SJSA1 (cell line): Measurements from ENCODE around the gene IL1RAPL1. TPM values are rescaled to one million over a fixed set of nuclear protein-coding genes. Genes with fewer than 3 reads are reported as not detected.

Experiments used
- DNase-seq, 2 experiments: peaks; one replicate each; pipeline ENCODE4 v3.0.0-alpha.2; 2015 to 2020; ENCODE audit warnings: low spot score in 2 of 2, low read depth in 1 of 2
- H3K27ac ChIP-seq: fragments of 250-450 bp; sonication (Bioruptor Pico); 2 replicates; pipeline ENCODE4 v1.5.1; 2020; ENCODE audit warnings: mild to moderate bottlenecking, moderate library complexity
- H3K27me3 ChIP-seq: fragments of 250-450 bp; sonication (Bioruptor Pico); replicated peaks from 2 replicates; pipeline ENCODE4 v1.5.1; 2020; ENCODE audit warnings: mild to moderate bottlenecking, moderate library complexity
- H3K36me3 ChIP-seq: fragments of 250-450 bp; sonication (Bioruptor Pico); 2 replicates; pipeline ENCODE4 v1.5.1; 2020; ENCODE audit warnings: mild to moderate bottlenecking
- H3K4me1 ChIP-seq: fragments of 250-450 bp; sonication (Bioruptor Pico); replicated peaks from 2 replicates; pipeline ENCODE4 v1.6.1; 2021; ENCODE audit warnings: mild to moderate bottlenecking
- H3K4me3 ChIP-seq: fragments of 250-450 bp; sonication (Bioruptor Pico); 2 replicates; pipeline ENCODE4 v1.5.1; 2020; ENCODE audit warnings: mild to moderate bottlenecking
- H3K9me3 ChIP-seq: fragments of 250-450 bp; sonication (Bioruptor Pico); replicated peaks from 2 replicates; pipeline ENCODE4 v1.5.1; 2020; ENCODE audit warnings: mild to moderate bottlenecking
- total RNA-seq: library from RNA; depleted of rRNA; stranded (reverse); fragments of >200 nt; shearing (Covaris generic); gene quantifications from 2 replicates; pipeline ENCODE4 v1.2.3, GENCODE V29; 2014

The IL1RAPL1 gene
- total RNA-seq, 1 experiment from 2014 or later: not detected

GRCh38 chrX:28981952-28982351 is 394.7 kb downstream of the IL1RAPL1 start:
- Histone ChIP-seq H3K4me1 (no peaks in the 10 kb centered on the region), H3K36me3 (no peaks in the 10 kb centered on the region), H3K9me3 (no peaks in the 10 kb centered on the region), H3K4me3 (no peak overlapping the region), H3K27me3 (no peaks in the 10 kb centered on the region), H3K27ac (no peak overlapping the region)
- DNase-seq: no peak

DNA sequence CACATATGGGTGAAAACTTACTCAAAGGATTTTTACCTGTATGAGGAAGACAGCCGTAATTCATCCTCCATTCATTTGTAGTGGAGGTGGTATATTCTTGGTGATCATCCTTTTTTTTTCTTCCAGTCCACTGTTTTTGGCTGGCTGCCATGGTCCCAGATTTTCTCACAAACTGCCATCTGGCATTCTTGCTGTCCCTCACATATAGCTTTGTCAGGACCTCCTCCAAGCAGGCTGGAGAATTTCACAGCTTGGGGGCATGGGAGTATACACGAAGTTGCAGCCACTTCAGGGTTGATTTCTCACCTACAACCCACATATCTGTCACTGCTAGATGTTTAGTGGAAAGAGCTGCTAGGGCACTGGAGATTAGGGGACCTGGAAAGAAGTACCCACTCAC is 401.0 kb downstream of the IL1RAPL1 start:
- no peak for DNase-seq
- Histone ChIP-seq H3K36me3 (no peaks in the 10 kb centered on the region), H3K9me3 (no peaks in the 10 kb centered on the region), H3K27ac (no peak overlapping the region), H3K27me3 (no peaks in the 10 kb centered on the region), H3K4me1 (no peaks in the 10 kb centered on the region), H3K4me3 (no peak overlapping the region)

DNA sequence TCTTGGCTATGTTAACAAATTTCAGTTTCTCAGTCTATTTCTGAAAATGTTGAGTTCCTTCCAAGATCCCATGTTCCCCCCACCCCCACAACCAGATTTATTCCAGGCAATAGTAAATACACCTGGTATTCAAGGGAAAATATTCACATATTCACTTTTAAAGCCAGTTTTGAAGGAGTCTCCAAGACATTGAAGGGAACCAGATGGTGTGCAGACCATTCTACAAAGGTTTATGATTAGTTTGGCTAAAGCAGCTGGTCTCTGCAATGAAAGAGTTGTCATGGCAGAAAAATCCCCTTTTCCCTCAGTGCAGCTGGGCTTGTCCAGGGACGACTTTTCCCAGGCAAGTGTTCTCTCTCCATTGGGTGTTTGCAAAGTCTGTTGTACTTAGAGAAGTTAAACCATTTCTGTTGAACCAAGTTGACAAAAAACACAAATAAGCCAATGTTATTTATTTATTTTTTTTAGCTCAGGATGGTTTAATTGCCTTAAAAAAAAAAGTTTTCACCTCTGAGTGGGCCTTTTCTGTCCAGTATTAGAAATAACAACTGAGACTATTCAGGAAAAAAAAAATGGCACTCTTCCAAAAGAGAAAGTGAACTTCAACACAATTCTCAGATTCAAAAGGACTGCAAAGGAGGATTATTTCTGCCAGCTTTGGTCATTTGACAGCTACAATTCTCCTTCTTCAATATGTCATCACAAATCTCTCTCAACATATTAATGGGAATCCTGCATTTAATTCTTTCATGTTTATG is 410.6 kb downstream of the IL1RAPL1 start:
- Histone ChIP-seq H3K9me3 (no peaks in the 10 kb centered on the region), H3K36me3 (no peaks in the 10 kb centered on the region), H3K27me3 (no peaks in the 10 kb centered on the region), H3K4me3 (no peak overlapping the region), H3K27ac (no peak overlapping the region), H3K4me1 (no peaks in the 10 kb centered on the region)
- no peak for DNase-seq

GRCh38 chrX:28998609-28999135 is 411.4 kb downstream of the IL1RAPL1 start:
- no peaks in the 10 kb centered on the region for H3K4me1 ChIP-seq
- H3K36me3 ChIP-seq: no peaks in the 10 kb centered on the region
- H3K27ac ChIP-seq: no peak overlapping the region
- no peak overlapping the region for H3K4me3 ChIP-seq
- no peaks in the 10 kb centered on the region for H3K27me3 ChIP-seq
- no peak for DNase-seq
- no peaks in the 10 kb centered on the region for H3K9me3 ChIP-seq

DNA sequence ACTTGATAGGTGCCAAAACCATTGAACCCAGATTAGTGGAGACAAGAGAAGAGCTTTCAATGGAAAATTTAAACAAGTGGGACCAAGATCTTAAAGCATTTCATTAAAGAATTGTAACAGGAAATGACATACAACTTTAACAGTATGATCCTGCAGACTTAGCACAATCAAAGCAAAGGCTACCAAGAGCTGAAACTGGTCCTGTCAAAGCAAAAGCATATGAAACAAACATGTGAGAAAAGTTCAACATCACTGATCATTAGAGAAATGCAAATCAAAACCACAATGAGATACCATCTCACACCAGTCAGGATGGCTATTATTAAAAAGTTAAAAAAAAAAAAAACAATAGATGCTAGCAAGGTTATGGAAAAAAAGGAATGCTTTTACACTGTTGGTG is 425.6 kb downstream of the IL1RAPL1 start:
- H3K27ac ChIP-seq: no peak overlapping the region
- no peak overlapping the region for H3K4me3 ChIP-seq
- H3K36me3 ChIP-seq: no peaks in the 10 kb centered on the region
- H3K9me3 ChIP-seq: no peaks in the 10 kb centered on the region
- no peaks in the 10 kb centered on the region for H3K4me1 ChIP-seq
- no peak for DNase-seq
- no peaks in the 10 kb centered on the region for H3K27me3 ChIP-seq

DNA sequence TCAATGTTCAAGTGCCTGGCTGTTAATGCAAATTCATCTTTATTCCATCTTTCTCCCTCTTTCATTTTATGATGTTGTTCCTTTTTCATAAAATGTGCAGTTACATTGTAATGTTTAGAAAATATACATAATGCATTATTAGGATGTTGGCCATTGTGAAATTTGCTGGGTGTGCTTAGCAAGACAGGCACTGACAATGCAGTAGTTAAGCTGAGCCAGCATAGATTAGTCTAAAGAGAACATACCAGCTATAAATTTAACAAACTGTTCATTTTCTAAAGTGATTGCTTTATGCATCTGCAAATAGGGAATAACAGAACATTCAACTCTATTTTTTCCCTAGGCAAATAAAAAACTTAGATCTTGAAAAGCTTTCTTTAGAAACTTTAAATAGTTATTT is 436.0 kb downstream of the IL1RAPL1 start:
- Histone ChIP-seq H3K27ac (no peak overlapping the region), H3K27me3 (no peaks in the 10 kb centered on the region), H3K36me3 (no peaks in the 10 kb centered on the region), H3K9me3 (no peaks in the 10 kb centered on the region), H3K4me1 (no peaks in the 10 kb centered on the region), H3K4me3 (no peak overlapping the region)
- no peak for DNase-seq

DNA sequence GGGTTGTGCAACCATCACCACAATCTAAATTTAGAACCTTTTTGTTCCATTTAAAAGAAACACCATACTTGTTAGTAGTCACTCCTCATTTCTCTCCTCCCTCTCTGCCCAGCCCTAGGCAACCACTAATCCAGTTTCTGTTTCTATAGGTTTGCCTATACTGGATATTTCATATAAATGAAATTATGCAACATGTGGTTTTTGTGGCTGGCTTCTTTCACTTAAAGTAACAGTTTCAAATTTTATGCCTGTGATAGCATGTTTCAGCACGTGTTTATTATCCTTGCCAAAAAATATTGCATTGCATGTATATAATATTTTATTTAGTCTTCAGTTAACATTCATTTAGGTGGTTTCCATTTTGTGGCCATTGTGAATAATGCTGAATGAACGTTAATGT is 437.6 kb downstream of the IL1RAPL1 start:
- no peaks in the 10 kb centered on the region for H3K27me3 ChIP-seq
- no peaks in the 10 kb centered on the region for H3K4me1 ChIP-seq
- H3K9me3 ChIP-seq: no peaks in the 10 kb centered on the region
- no peak overlapping the region for H3K27ac ChIP-seq
- DNase-seq: no peak
- no peaks in the 10 kb centered on the region for H3K36me3 ChIP-seq
- H3K4me3 ChIP-seq: no peak overlapping the region

- H3K27ac ChIP-seq: no peak overlapping the region
- H3K4me3 ChIP-seq: no peak overlapping the region
- H3K9me3 ChIP-seq: no peaks in the 10 kb centered on the region
- H3K36me3 ChIP-seq: no peaks in the 10 kb centered on the region
- no peaks in the 10 kb centered on the region for H3K4me1 ChIP-seq
- H3K27me3 ChIP-seq: no peaks in the 10 kb centered on the region
- no peak for DNase-seq
Observed at GRCh38 chrX:29039501-29039900, 452.3 kb downstream of the IL1RAPL1 start.

- H3K36me3 ChIP-seq: no peaks in the 10 kb centered on the region
- no peak for DNase-seq
- no peak overlapping the region for H3K27ac ChIP-seq
- H3K4me1 ChIP-seq: no peaks in the 10 kb centered on the region
- no peaks in the 10 kb centered on the region for H3K9me3 ChIP-seq
- H3K27me3 ChIP-seq: no peaks in the 10 kb centered on the region
- no peak overlapping the region for H3K4me3 ChIP-seq
Observed at GRCh38 chrX:29040160-29040559, 452.9 kb downstream of the IL1RAPL1 start.

- no peak for DNase-seq
- no peaks in the 10 kb centered on the region for H3K4me1 ChIP-seq
- no peak overlapping the region for H3K27ac ChIP-seq
- no peaks in the 10 kb centered on the region for H3K9me3 ChIP-seq
- no peaks in the 10 kb centered on the region for H3K27me3 ChIP-seq
- H3K36me3 ChIP-seq: no peaks in the 10 kb centered on the region
- H3K4me3 ChIP-seq: no peak overlapping the region
Observed at GRCh38 chrX:29042341-29042740, 455.1 kb downstream of the IL1RAPL1 start.

GRCh38 chrX:29043746-29044145 is 456.5 kb downstream of the IL1RAPL1 start:
- no peak overlapping the region for H3K4me3 ChIP-seq
- no peaks in the 10 kb centered on the region for H3K36me3 ChIP-seq
- H3K27ac ChIP-seq: no peak overlapping the region
- H3K9me3 ChIP-seq: no peaks in the 10 kb centered on the region
- H3K4me1 ChIP-seq: no peaks in the 10 kb centered on the region
- no peak for DNase-seq
- H3K27me3 ChIP-seq: no peaks in the 10 kb centered on the region

DNA sequence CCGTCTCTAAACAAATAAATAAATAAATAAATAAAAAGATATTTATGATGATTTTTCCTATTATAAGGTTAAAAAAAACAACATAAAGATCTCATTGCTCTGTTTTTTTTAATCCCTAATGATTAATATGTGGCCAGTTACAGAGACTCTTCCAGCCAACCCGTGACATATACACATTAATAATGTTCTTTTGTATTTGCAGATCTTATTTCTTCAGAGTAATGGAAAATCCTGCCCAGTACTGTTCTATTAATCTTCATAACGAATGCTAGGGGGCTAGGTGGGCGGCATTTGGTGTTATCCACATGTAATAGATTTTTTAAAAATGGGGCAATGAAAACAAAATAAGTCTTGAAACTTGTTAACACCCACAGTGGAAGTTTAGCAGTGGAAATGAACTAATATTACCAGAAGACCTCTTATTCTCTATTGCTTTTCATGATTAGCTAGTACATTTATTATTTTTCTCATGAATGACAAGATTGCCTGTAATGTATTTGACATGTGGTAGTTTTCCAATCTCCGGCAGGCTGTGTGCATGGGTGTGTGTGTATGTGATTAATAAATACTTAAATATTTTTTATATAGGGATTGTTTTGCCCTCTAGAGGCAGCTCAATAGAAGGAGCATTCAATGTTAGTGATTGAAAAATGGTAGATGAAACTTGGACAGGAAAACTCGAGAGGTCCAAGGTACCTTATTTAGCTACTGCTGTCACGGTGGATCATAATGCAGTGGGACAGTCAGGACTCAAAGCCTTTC is 457.4 kb downstream of the IL1RAPL1 start:
- H3K4me1 ChIP-seq: no peaks in the 10 kb centered on the region
- no peak overlapping the region for H3K27ac ChIP-seq
- no peaks in the 10 kb centered on the region for H3K36me3 ChIP-seq
- no peak overlapping the region for H3K4me3 ChIP-seq
- no peaks in the 10 kb centered on the region for H3K27me3 ChIP-seq
- H3K9me3 ChIP-seq: no peaks in the 10 kb centered on the region
- DNase-seq: no peak

- Histone ChIP-seq H3K4me1 (no peaks in the 10 kb centered on the region), H3K27ac (no peak overlapping the region), H3K4me3 (no peak overlapping the region), H3K36me3 (no peaks in the 10 kb centered on the region), H3K9me3 (no peaks in the 10 kb centered on the region), H3K27me3 (no peaks in the 10 kb centered on the region)
- DNase-seq: no peak
Observed at GRCh38 chrX:29065477-29065876, 478.2 kb downstream of the IL1RAPL1 start.

- Histone ChIP-seq H3K9me3 (no peaks in the 10 kb centered on the region), H3K27me3 (no peaks in the 10 kb centered on the region), H3K4me1 (no peaks in the 10 kb centered on the region), H3K4me3 (no peak overlapping the region), H3K27ac (no peak overlapping the region), H3K36me3 (no peaks in the 10 kb centered on the region)
- no peak for DNase-seq
Observed at GRCh38 chrX:29066516-29066915, 479.3 kb downstream of the IL1RAPL1 start.
